ENCODE results near the gene ATG9A.

ATG9A gene

DNA sequence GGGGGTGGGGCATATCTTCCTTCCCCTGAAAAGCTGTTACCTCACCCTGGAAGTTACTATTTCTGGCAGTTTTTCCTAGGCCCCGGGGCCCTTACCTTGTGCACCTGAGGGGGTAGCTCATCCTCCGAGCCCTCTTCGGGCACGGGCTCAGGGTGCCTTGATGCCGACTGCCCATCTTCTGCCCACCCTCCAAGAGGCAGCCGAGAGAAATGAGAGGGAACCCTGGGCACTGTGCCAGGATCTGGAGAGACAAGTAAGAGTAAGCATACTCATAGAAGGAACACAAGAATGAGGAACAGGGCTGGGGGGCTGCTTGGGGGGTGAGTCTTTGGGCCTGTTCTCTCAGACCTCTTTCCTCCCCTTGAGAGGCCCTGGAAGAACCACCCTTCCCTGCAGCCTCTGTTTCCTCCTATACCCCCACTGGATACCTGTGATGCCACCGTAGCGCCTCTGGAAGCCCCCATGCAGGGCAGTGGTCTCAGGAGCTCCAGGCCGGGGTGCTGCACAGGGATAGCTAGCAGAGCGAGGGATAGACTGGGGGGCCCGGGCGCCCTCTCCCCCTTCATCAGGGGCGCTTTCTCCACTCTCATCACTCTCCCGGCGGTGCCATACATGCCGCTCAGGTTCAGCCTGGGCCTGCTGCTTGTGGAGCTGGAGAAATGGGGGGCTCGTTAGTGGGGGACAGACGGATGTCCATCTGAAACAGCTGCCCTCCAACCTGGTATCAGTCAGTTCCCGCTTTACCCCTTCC, 8.6 kb downstream of the ATG9A start:
- Histone ChIP-seq H3K4me2 (ENCODE audit: low read depth, low read length, poor library complexity, severe bottlenecking) (no peak overlapping the region), H3K79me2 (ENCODE audit: insufficient read depth, low read length) (no peaks in the 10 kb centered on the region), H3K9me3 (ENCODE audit: insufficient read depth, low read depth, low read length) (no peaks in the 10 kb centered on the region), H3K9ac (ENCODE audit: low read depth, low read length, poor library complexity, severe bottlenecking) (no peak overlapping the region), H4K20me1 (ENCODE audit: insufficient read depth, low read length, poor library complexity, severe bottlenecking) (no peaks in the 10 kb centered on the region), H3K27me3 (ENCODE audit: insufficient read depth, low read length, poor library complexity, severe bottlenecking) (no peaks in the 10 kb centered on the region), H3K9me2 (replicated peaks; ENCODE audit: low read depth, low read length) (no peaks in the 10 kb centered on the region), H3K4me1 (ENCODE audit: insufficient read depth, low read length, poor library complexity, severe bottlenecking) (peaks cover 10% of the 10 kb centered on the region), H2AFZ (ENCODE audit: low read length) (no peak overlapping the region), H3K4me3 (ENCODE audit: low read length, poor library complexity, severe bottlenecking) (no peak overlapping the region), H3F3A (ENCODE audit: low read depth) (no peaks in the 10 kb centered on the region), H3K36me3 (ENCODE audit: insufficient read depth, low read length) (peaks cover 53% of the 10 kb centered on the region; the same call in 1 of the 2 replicates)
- TF ChIP-seq, protein P1, sequence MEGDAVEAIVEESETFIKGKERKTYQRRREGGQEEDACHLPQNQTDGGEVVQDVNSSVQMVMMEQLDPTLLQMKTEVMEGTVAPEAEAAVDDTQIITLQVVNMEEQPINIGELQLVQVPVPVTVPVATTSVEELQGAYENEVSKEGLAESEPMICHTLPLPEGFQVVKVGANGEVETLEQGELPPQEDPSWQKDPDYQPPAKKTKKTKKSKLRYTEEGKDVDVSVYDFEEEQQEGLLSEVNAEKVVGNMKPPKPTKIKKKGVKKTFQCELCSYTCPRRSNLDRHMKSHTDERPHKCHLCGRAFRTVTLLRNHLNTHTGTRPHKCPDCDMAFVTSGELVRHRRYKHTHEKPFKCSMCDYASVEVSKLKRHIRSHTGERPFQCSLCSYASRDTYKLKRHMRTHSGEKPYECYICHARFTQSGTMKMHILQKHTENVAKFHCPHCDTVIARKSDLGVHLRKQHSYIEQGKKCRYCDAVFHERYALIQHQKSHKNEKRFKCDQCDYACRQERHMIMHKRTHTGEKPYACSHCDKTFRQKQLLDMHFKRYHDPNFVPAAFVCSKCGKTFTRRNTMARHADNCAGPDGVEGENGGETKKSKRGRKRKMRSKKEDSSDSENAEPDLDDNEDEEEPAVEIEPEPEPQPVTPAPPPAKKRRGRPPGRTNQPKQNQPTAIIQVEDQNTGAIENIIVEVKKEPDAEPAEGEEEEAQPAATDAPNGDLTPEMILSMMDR (conservative IDR thresholded peaks at IDR 0.05; ENCODE audit: low read length) = no peak
- TF ChIP-seq EZH2phosphoT487 (IDR thresholded peaks at IDR 0.05; ENCODE audit: borderline replicate concordance) = no peak

DNA sequence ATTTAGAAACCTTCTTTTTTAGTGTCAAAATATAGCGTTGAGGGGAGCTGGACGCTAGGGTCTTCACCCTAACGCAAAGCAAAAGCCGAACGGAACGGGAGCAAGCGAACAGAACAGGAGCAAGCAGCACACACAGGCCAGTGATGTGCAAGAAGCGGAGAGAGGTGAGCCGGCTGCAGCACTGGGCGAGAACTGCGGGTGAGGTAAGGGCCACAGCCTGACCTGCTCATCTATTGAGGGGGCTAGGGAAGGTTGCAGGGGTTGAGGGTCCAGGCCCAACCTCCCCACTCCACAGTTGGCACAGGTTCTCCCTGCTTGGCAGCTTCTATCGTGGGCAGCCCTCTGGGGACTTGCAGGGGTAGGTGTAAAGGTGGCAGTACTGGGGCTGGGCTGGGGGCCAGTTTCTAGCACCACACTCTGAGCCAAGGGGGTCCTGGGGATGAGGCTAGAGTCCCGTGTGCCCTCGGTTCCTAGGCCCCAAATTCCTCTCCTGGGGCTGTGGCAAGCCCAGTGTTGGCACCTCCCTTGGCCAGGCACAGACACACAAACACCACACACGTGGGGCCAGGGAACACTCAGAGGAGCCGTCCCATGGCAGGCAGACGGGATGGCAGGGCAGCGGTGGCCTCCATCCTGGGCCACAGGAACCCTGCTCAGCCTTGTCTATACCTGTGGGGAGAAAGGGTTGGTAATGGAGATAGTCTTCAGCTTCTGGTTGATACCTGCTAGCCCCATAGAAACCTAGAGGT, 9.5 kb downstream of the ATG9A start:
- Histone ChIP-seq H3F3A (ENCODE audit: low read depth) (no peaks in the 10 kb centered on the region), H3K9me2 (replicated peaks; ENCODE audit: low read depth, low read length) (no peaks in the 10 kb centered on the region), H3K79me2 (ENCODE audit: insufficient read depth, low read length) (no peaks in the 10 kb centered on the region), H3K9ac (ENCODE audit: low read depth, low read length, poor library complexity, severe bottlenecking) (no peak overlapping the region), H3K4me3 (ENCODE audit: low read length, poor library complexity, severe bottlenecking) (no peak overlapping the region), H2AFZ (ENCODE audit: low read length) (no peak overlapping the region), H4K20me1 (ENCODE audit: insufficient read depth, low read length, poor library complexity, severe bottlenecking) (no peaks in the 10 kb centered on the region), H3K4me2 (ENCODE audit: low read depth, low read length, poor library complexity, severe bottlenecking) (no peak overlapping the region), H3K36me3 (ENCODE audit: insufficient read depth, low read length) (peaks cover 45% of the 10 kb centered on the region; the same call in 1 of the 2 replicates), H3K4me1 (ENCODE audit: insufficient read depth, low read length, poor library complexity, severe bottlenecking) (peaks cover 10% of the 10 kb centered on the region), H3K9me3 (ENCODE audit: insufficient read depth, low read depth, low read length) (no peaks in the 10 kb centered on the region), H3K27me3 (ENCODE audit: insufficient read depth, low read length, poor library complexity, severe bottlenecking) (no peaks in the 10 kb centered on the region)
- no peak for TF ChIP-seq EZH2phosphoT487 (IDR thresholded peaks at IDR 0.05; ENCODE audit: borderline replicate concordance)

DNA sequence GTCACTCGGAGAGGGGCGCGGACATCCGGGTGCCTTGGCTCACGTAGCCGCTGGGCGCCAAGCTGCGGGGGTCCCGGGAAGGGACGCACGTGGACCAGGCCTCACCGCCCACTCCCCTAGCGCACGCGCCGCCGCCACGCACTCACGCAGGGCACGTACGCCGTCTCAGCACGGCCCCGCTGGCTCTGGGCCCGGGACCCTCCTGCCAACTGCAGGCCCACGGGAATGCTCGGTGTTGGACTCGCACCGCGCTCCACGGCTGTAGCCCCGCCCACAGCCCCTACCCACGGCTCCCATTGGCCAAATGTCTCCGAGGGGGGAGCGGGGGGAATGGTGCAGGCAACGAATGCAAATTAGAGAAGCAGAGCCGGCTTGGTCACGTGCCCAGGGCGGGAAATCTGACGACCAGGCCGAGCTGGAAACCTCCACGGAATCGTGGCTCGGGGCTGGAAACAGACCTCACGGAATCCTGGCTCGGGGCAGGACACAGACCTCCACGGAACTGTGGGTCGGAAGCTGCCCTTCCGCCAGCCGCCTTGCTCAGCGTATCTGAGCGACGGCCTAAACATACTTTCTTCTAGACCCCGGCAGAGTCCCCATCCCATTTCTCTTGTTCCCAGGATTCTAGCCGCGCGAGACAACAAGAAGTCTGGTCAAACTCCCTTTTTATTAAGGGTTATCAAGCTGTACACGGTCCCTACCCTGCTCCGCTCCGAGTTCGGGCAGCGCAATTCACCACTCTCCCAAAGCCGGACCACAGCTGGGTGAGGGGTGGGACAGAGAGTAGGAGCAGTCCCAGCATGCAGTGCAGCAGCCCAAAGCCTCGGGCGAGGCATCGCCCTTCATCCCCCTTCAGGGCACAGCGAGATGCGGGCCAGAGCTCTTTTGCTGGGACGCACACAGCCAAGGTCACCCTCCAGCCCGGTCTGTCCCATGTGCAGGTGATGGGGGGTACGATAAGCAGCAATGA, 10.4 kb downstream of the ATG9A start, which contains the start of gene ABCB6:
TSS of gene ABCB6 (minus strand) at position 227 of the 970 bp plus-strand sequence. CDS start 285 bp downstream, outside the sequence.
- H3K9ac ChIP-seq (ENCODE audit: low read depth, low read length, poor library complexity, severe bottlenecking) = no peak within 1 kb of the TSS
- H3F3A ChIP-seq (ENCODE audit: low read depth) = no peaks in the 10 kb centered on the region
- peak within 1 kb of the TSS; percentile 60 for H3K4me2 ChIP-seq (ENCODE audit: low read depth, low read length, poor library complexity, severe bottlenecking)
- H3K9me2 ChIP-seq (replicated peaks; ENCODE audit: low read depth, low read length) = no peaks in the 10 kb centered on the region
- no peak within 1 kb of the TSS for H2AFZ ChIP-seq (ENCODE audit: low read length)
- no peaks in the 10 kb centered on the region for H4K20me1 ChIP-seq (ENCODE audit: insufficient read depth, low read length, poor library complexity, severe bottlenecking)
- peak within 1 kb of the TSS; percentile 33 for H3K4me3 ChIP-seq (ENCODE audit: low read length, poor library complexity, severe bottlenecking)
- no peak for TF ChIP-seq EZH2phosphoT487 (IDR thresholded peaks at IDR 0.05; ENCODE audit: borderline replicate concordance)
- TF ChIP-seq, protein P1 (conservative IDR thresholded peaks at IDR 0.05; ENCODE audit: low read length) = no peak
- H3K9me3 ChIP-seq (ENCODE audit: insufficient read depth, low read depth, low read length) = no peaks in the 10 kb centered on the region
- H3K79me2 ChIP-seq (ENCODE audit: insufficient read depth, low read length) = no peaks in the 10 kb centered on the region
- peaks cover 35% of the 10 kb centered on the region; the same call in 1 of the 2 replicates for H3K36me3 ChIP-seq (ENCODE audit: insufficient read depth, low read length)
- H3K27me3 ChIP-seq (ENCODE audit: insufficient read depth, low read length, poor library complexity, severe bottlenecking) = no peaks in the 10 kb centered on the region
- peaks cover 10% of the 10 kb centered on the region for H3K4me1 ChIP-seq (ENCODE audit: insufficient read depth, low read length, poor library complexity, severe bottlenecking)
